Subcutaneous abdominal adipose tissue (tissue), 5 donors: Measurements from ENCODE around the gene STK33.

Experiments used
- H3K27ac ChIP-seq: one replicate; pipeline ENCODE4 v1.7.0; 2013; ENCODE audit warnings: low read depth, mild to moderate bottlenecking, inconsistent platforms, low read length, moderate library complexity
- H3K27me3 ChIP-seq, 5 donors: one replicate each; pipeline ENCODE4 v1.7.0; 2013; ENCODE audit warnings: low read length in 5 of 5, inconsistent platforms in 1 of 5; ENCODE audit not compliant: control insufficient read depth in 5 of 5, insufficient read depth in 4 of 5
- H3K36me3 ChIP-seq, 5 donors: one replicate each; pipeline ENCODE4 v1.7.0; 2013; ENCODE audit warnings: low read length in 5 of 5; ENCODE audit not compliant: control insufficient read depth in 5 of 5, insufficient read depth in 5 of 5
- H3K4me1 ChIP-seq, 5 donors: one replicate each; pipeline ENCODE4 v1.7.0; 2013; ENCODE audit warnings: low read length in 5 of 5, mild to moderate bottlenecking in 3 of 5, moderate library complexity in 1 of 5; ENCODE audit not compliant: control insufficient read depth in 5 of 5, insufficient read depth in 5 of 5
- H3K4me3 ChIP-seq, 5 donors: one replicate each; pipeline ENCODE4 v1.7.0; 2013; ENCODE audit warnings: low read length in 5 of 5, low read depth in 1 of 5
- H3K9ac ChIP-seq, 5 donors: one replicate each; pipeline ENCODE4 v1.7.0; 2013; ENCODE audit warnings: low read length in 5 of 5, mild to moderate bottlenecking in 4 of 5, moderate library complexity in 3 of 5
- H3K9me3 ChIP-seq, 5 donors: one replicate each; pipeline ENCODE4 v1.7.0; 2013; ENCODE audit warnings: low read length in 5 of 5; ENCODE audit not compliant: control insufficient read depth in 5 of 5
- donor health status: healthy.
- donor health status: healthy.
- donor health status: healthy.
- donor health status: healthy.
- donor health status: healthy.

Gene STK33

GRCh38 chr11:8341996-8342395 lies 252.0 kb downstream of the STK33 start:
- no peak overlapping the region for H3K27ac ChIP-seq
- no peaks in the 10 kb centered on the region for H3K36me3 ChIP-seq
- H3K27me3 ChIP-seq: peaks cover 0 to 10% (median 2%) of the 10 kb centered on the region in 5 donors
- no peak overlapping the region for H3K4me3 ChIP-seq
- H3K9me3 ChIP-seq: no peaks in the 10 kb centered on the region
- no peak overlapping the region for H3K9ac ChIP-seq
- H3K4me1 ChIP-seq: no peaks in the 10 kb centered on the region
